K562 (cell line): ENCODE data around the gene PTP4A2. TPM values are rescaled to one million over a fixed set of nuclear protein-coding genes. Genes with fewer than 3 reads are reported as not detected.

Source experiments
- ESRRB ChIP-seq: fragments of 250-450 bp; sonication (Bioruptor Pico); IDR thresholded peaks from 2 replicates; pipeline ENCODE4 v1.5.0; 2020; ENCODE audit warnings: mild to moderate bottlenecking, moderate library complexity, borderline replicate concordance
- ETV6 ChIP-seq, 3 experiments: fragments of 150-350 bp in 1 of 3; sonication (generic) in 1 of 3; formaldehyde crosslinking in 1 of 3; IDR thresholded peaks; 2 replicates each; pipeline versions ENCODE4 v1.6.1 to v1.8.0; 2014 to 2022; ENCODE audit warnings: borderline replicate concordance in 2 of 3, low read depth in 2 of 3, antibody characterized with exemption in 1 of 3, low read length in 1 of 3, mild to moderate bottlenecking in 1 of 3, missing genetic modification reagents in 1 of 3
- HOXB6 ChIP-seq: fragments of 250-450 bp; sonication (Bioruptor Pico); IDR thresholded peaks from 2 replicates; pipeline ENCODE4 v1.5.1; 2022; ENCODE audit warnings: mild to moderate bottlenecking, borderline replicate concordance
- JUN ChIP-seq, 2 experiments: sonication (generic) in 1 of 2; formaldehyde crosslinking in 1 of 2; IDR thresholded peaks; 2 replicates each; pipeline versions ENCODE4 v1.6.1 to v1.8.0; 2012 to 2022; ENCODE audit warnings: borderline replicate concordance in 2 of 2, mild to moderate bottlenecking in 2 of 2, improper control_type of control experiment in 1 of 2, low read depth in 1 of 2, low read length in 1 of 2, missing genetic modification reagents in 1 of 2
- KLF1 ChIP-seq: fragments of 450-650 bp; IDR thresholded peaks from 2 replicates; pipeline ENCODE4 v1.6.1; 2016; ENCODE audit warnings: missing genetic modification characterization, missing compliant biosample characterization
- MTA2 ChIP-seq: fragments of 450-650 bp; IDR thresholded peaks from 2 replicates; pipeline ENCODE4 v1.6.1; 2016; ENCODE audit warnings: low read depth
- MYC ChIP-seq, 2 experiments: fragments of 250-450 bp in 1 of 2; sonication (Bioruptor Pico) in 1 of 2; IDR thresholded peaks; 2 replicates each; pipeline versions ENCODE4 v1.5.1 to v1.6.1; 2012 to 2021; ENCODE audit warnings: low read depth in 2 of 2, borderline replicate concordance in 1 of 2, improper control_type of control experiment in 1 of 2, low read length in 1 of 2, mild to moderate bottlenecking in 1 of 2, moderate library complexity in 1 of 2
- NFATC3 ChIP-seq: fragments of 450-650 bp; IDR thresholded peaks from 2 replicates; pipeline ENCODE4 v1.6.1; 2017; ENCODE audit warnings: mild to moderate bottlenecking
- NR1H2 ChIP-seq: sonication (generic); formaldehyde crosslinking; IDR thresholded peaks from 2 replicates; pipeline ENCODE4 v1.4.0; 2020; ENCODE audit warnings: mild to moderate bottlenecking, missing genetic modification reagents
- PPARD ChIP-seq: fragments of 250-450 bp; sonication (Bioruptor Pico); IDR thresholded peaks from 2 replicates; pipeline ENCODE4 v1.8.0; 2022; ENCODE audit warnings: inconsistent platforms, mild to moderate bottlenecking, moderate library complexity
- SAFB2 ChIP-seq: fragments of 200-400 bp; formaldehyde crosslinking; IDR thresholded peaks from 2 replicates; pipeline ENCODE4 v1.6.1; 2018; ENCODE audit warnings: borderline replicate concordance, low read length, low read depth, moderate library complexity; ENCODE audit not compliant: severe bottlenecking
- STAT5A ChIP-seq: IDR thresholded peaks from 2 replicates; pipeline ENCODE4 v1.6.1; 2012; ENCODE audit warnings: low read length, inconsistent platforms, borderline replicate concordance
- TAL1 ChIP-seq: fragments of 450-650 bp; IDR thresholded peaks from 2 replicates; pipeline ENCODE4 v1.6.1; 2016; ENCODE audit warnings: mild to moderate bottlenecking
- TOE1 ChIP-seq, 2 experiments: fragments of 450-650 bp in 1 of 2; sonication (generic) in 1 of 2; formaldehyde crosslinking in 1 of 2; IDR thresholded peaks; 2 replicates each; pipeline versions ENCODE4 v1.7.1 to v1.8.0; 2016 to 2022; ENCODE audit warnings: borderline replicate concordance in 2 of 2, mild to moderate bottlenecking in 2 of 2, antibody characterized with exemption in 1 of 2, inconsistent platforms in 1 of 2, low read depth in 1 of 2, missing genetic modification reagents in 1 of 2, moderate library complexity in 1 of 2
- WHSC1 ChIP-seq: IDR thresholded peaks from one replicate; pipeline ENCODE4 v1.6.1; 2012; ENCODE audit warnings: low read length, control low read depth, inconsistent platforms
- ZNF253 ChIP-seq: fragments of 250-450 bp; sonication (Bioruptor Pico); conservative IDR thresholded peaks from 2 replicates; pipeline ENCODE4 v1.6.1; 2021; ENCODE audit warnings: mild to moderate bottlenecking
- ZNF384 ChIP-seq: IDR thresholded peaks from 2 replicates; pipeline ENCODE4 v1.6.1; 2012; ENCODE audit warnings: low read depth, low read length, improper control_type of control experiment
- polyA plus RNA-seq, 8 experiments: library from polyadenylated mRNA; depleted of rRNA in 4 of 8; stranded (reverse) in 5 of 8; unstranded in 3 of 8; fragments of >200 nt; fragmentation: Nextera tagmentation in 2 of 8; fragmentation: Illumina TruSeq in 1 of 8; extraction: Ambion mirVana in 2 of 8; extraction: Trizol in 1 of 8; gene quantifications; 2 replicates each; pipeline versions ENCODE4 v1.2.1 to v1.2.3, GENCODE V29; 2011 to 2014; ENCODE audit warnings: inconsistent platforms in 1 of 8, missing spikeins in 1 of 8
- total RNA-seq, 7 experiments: library from RNA; depleted of rRNA in 6 of 7; stranded (reverse); fragments of >200 nt in 6 of 7; fragmentation: Illumina TruSeq in 2 of 7; extraction: Trizol in 2 of 7; gene quantifications; 2 replicates each; pipeline versions ENCODE4 v1.2.1 to v1.2.3, GENCODE V29; 2011 to 2021; ENCODE audit warnings: low replicate concordance in 1 of 7
- TF ChIP-seq, protein P1 (sequence below): fragments of 450-650 bp; IDR thresholded peaks from 2 replicates; pipeline ENCODE4 v1.7.1; 2018; ENCODE audit warnings: mild to moderate bottlenecking, low read depth; ENCODE audit not compliant: partially characterized antibody
- TF ChIP-seq, protein P2 (sequence below): fragments of 250-450 bp; sonication (Bioruptor Pico); IDR thresholded peaks from 2 replicates; pipeline ENCODE4 v1.4.0; 2020
- TF ChIP-seq, protein P3 (sequence below): fragments of 250-450 bp; sonication (Bioruptor Pico); IDR thresholded peaks from 2 replicates; pipeline ENCODE4 v1.8.0; 2021; ENCODE audit warnings: mild to moderate bottlenecking, moderate library complexity

PTP4A2 gene
- total and polyA plus RNA-seq, 9 of the 15 experiments (the other 6 are each of a cell fraction or from before 2014, with no cell fraction given) = 197 to 870 (median 480) TPM

DNA sequence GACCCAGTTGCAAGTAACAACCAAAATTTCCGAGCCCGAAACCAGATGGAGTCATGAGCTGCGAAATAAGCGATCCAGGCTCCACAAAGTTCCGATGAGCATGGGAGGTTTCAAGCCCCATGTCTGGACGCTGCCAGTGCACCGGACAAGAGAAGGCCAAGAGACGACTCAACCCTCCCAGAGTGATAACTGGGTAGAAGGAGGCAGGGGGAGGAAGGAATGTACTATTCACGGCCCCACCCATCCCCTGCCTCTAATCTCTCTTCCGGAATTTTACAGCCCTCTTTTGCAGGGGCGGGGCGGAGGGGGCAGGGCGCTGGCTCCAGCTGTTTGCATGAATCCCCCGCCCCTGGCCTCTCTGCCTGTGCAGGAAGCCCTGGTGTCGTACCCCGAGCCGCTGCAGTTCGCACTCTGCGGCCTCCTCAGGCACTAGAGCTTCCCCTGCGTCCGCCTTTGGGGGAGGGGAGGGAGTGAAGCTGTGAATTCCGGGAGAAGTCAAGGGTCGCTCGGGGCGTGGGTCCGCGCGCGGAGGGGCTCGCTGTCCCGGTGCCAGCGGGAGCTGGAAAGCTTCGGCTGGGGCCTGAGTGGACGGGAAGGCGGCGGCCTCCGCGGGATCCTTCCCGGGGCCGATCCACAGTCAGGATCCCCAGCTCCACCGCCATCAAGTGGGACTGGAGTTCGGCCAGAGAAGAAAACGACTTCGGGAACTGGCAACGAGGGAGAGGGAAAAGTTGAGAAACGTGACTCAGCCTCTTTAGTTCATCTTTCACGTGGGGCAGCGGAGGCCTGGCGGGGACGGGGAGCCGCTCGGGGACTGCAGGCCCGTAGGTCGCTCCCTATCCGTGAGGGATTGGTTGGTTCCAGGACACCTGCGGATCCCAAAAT is 6.3 kb upstream of the PTP4A2 start (continued):
- TF ChIP-seq, protein P1, sequence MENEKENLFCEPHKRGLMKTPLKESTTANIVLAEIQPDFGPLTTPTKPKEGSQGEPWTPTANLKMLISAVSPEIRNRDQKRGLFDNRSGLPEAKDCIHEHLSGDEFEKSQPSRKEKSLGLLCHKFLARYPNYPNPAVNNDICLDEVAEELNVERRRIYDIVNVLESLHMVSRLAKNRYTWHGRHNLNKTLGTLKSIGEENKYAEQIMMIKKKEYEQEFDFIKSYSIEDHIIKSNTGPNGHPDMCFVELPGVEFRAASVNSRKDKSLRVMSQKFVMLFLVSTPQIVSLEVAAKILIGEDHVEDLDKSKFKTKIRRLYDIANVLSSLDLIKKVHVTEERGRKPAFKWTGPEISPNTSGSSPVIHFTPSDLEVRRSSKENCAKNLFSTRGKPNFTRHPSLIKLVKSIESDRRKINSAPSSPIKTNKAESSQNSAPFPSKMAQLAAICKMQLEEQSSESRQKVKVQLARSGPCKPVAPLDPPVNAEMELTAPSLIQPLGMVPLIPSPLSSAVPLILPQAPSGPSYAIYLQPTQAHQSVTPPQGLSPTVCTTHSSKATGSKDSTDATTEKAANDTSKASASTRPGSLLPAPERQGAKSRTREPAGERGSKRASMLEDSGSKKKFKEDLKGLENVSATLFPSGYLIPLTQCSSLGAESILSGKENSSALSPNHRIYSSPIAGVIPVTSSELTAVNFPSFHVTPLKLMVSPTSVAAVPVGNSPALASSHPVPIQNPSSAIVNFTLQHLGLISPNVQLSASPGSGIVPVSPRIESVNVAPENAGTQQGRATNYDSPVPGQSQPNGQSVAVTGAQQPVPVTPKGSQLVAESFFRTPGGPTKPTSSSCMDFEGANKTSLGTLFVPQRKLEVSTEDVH = no peak
- TF ChIP-seq JUN (IDR thresholded peaks at IDR 0.05; ENCODE audit: borderline replicate concordance, low read depth, low read length) (peak; percentile 44; the same call in 1 of the 2 replicates), JUN (CRISPR knock-in tag; IDR thresholded peaks at IDR 0.05; ENCODE audit: borderline replicate concordance) (peak; percentile 28; the same call in 1 of the 2 replicates), TAL1 (peak; percentile 44; the same call in 1 of the 2 replicates), ZNF253 (no peak), KLF1 (tag) (peak; percentile 95), MTA2 (no peak), NFATC3 (no peak), TOE1 (IDR thresholded peaks at IDR 0.05; ENCODE audit: borderline replicate concordance) (peak; percentile 44; the same call in 1 of the 2 replicates), TOE1 (CRISPR knock-in tag; IDR thresholded peaks at IDR 0.05; ENCODE audit: borderline replicate concordance, low read depth) (no peak), SAFB2 (no peak), HOXB6 (CRISPR knock-in tag) (peak; percentile 5; the same call in 1 of the 2 replicates), MYC (IDR thresholded peaks at IDR 0.05; ENCODE audit: low read depth, low read length) (peak; percentile 62), MYC (CRISPR knock-in tag; IDR thresholded peaks at IDR 0.05; ENCODE audit: borderline replicate concordance, low read depth) (peak; percentile 93), ZNF384 (0 out of 2 replicates have a peak, but pooled peaks have one; percentile 12), ESRRB (no peak), ETV6 (IDR thresholded peaks at IDR 0.05; ENCODE audit: borderline replicate concordance in 1 of 2, low read depth in 2 of 2, low read length in 1 of 2) (peak; percentile 36 to 69; a peak in 3 of 4 replicates), ETV6 (CRISPR knock-in tag; IDR thresholded peaks at IDR 0.05; ENCODE audit: borderline replicate concordance) (no peak), WHSC1 (no peak), PPARD (CRISPR knock-in tag) (no peak), STAT5A (peak; percentile 41; the same call in 1 of the 2 replicates), NR1H2 (CRISPR knock-in tag) (peak; percentile 97)
- TF ChIP-seq, protein P2, sequence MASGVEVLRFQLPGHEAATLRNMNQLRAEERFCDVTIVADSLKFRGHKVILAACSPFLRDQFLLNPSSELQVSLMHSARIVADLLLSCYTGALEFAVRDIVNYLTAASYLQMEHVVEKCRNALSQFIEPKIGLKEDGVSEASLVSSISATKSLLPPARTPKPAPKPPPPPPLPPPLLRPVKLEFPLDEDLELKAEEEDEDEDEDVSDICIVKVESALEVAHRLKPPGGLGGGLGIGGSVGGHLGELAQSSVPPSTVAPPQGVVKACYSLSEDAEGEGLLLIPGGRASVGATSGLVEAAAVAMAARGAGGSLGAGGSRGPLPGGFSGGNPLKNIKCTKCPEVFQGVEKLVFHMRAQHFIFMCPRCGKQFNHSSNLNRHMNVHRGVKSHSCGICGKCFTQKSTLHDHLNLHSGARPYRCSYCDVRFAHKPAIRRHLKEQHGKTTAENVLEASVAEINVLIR (CRISPR knock-in tag) = no peak
- TF ChIP-seq, protein P3, sequence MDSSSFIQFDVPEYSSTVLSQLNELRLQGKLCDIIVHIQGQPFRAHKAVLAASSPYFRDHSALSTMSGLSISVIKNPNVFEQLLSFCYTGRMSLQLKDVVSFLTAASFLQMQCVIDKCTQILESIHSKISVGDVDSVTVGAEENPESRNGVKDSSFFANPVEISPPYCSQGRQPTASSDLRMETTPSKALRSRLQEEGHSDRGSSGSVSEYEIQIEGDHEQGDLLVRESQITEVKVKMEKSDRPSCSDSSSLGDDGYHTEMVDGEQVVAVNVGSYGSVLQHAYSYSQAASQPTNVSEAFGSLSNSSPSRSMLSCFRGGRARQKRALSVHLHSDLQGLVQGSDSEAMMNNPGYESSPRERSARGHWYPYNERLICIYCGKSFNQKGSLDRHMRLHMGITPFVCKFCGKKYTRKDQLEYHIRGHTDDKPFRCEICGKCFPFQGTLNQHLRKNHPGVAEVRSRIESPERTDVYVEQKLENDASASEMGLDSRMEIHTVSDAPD (CRISPR knock-in tag) = no peak
